Psoas muscle (tissue), 8 donors: ENCODE measurements around the gene ABHD5. TPM values are rescaled to one million over a fixed set of nuclear protein-coding genes. Genes with fewer than 3 reads are reported as not detected.
A peak's percentile ranks its signal among the peaks of the same experiment; 100 is the strongest.

Experiments used
- ATAC-seq, 4 donors: fragments of 200-7000 bp; cut with Tn5 transposase; one replicate each; pipeline ENCODE4 v1.9.1; 2020; ENCODE audit warnings: moderate library complexity in 3 of 4, mild to moderate bottlenecking in 2 of 4
- DNase-seq, 2 donors: peaks; one replicate each; pipeline ENCODE4 v3.0.0-alpha.2; 2020
- H3K27ac ChIP-seq: fragments of 200-600 bp; one replicate; pipeline ENCODE4 v1.8.0; 2022
- H3K27me3 ChIP-seq, 3 donors: fragments of 200-600 bp in 1 of 3; one replicate each; pipeline versions ENCODE4 v1.6.1 to v1.8.0; 2013 to 2022; ENCODE audit warnings: low read length in 2 of 3, mild to moderate bottlenecking in 2 of 3, moderate library complexity in 1 of 3; ENCODE audit not compliant: insufficient read depth in 3 of 3
- H3K36me3 ChIP-seq, 2 donors: fragments of 200-600 bp in 1 of 2; one replicate each; pipeline versions ENCODE4 v1.6.1 to v1.8.0; 2013 to 2022; ENCODE audit warnings: low read depth in 1 of 2, mild to moderate bottlenecking in 1 of 2, moderate library complexity in 1 of 2; ENCODE audit not compliant: insufficient read depth in 1 of 2
- H3K4me1 ChIP-seq: fragments of 200-600 bp; one replicate; pipeline ENCODE4 v1.8.0; 2022
- H3K4me3 ChIP-seq: fragments of 200-600 bp; one replicate; pipeline ENCODE4 v1.8.0; 2022; ENCODE audit warnings: mild to moderate bottlenecking
- H3K9me3 ChIP-seq: fragments of 200-600 bp; one replicate; pipeline ENCODE4 v1.8.0; 2022
- WGBS, 3 donors: extraction: QIAGEN DNeasy Blood & Tissue Kit; methylation state at CpG; one replicate each; pipeline versions ENCODE4 v1.1.6 to v1.1.7; 2013; 5-methylcytosine and 5-hydroxymethylcytosine counted together
- intact Hi-C, 2 donors: fragments of 100-400 bp; cut with DNase I; formaldehyde crosslinking; loops; one replicate each; pipeline versions ENCODE4 v1.11.0 to v1.14.2; 2022
- polyA plus RNA-seq, 3 donors: library from polyadenylated mRNA; stranded (reverse); fragments of 200-250 nt; gene quantifications; one replicate each; pipeline ENCODE4 v1.2.3, GENCODE V29; 2013
- total RNA-seq, 4 donors: library from RNA; stranded (reverse); fragmentation: NEBNext Ultra II Directional in 2 of 4; extraction: Animal tissue kit (Norgen Biotek cat#: 25700) in 2 of 4; gene quantifications; one replicate each; pipeline versions ENCODE4 v1.2.1 to v1.2.4, GENCODE V29; 2021 to 2023
- TF ChIP-seq, protein P1 (sequence below): fragments of 200-600 bp; IDR thresholded peaks from one replicate; pipeline ENCODE4 v1.8.0; 2022; ENCODE audit warnings: antibody characterized with exemption
- donor health status: healthy with polysubstance abuse.
- donor health status: DM: no; HTN: no; CAD: no; lungs with moderate emphysema.
- donor health status: Bipolar disorder and iron deficiency.
- donor health status: healthy.
- donor health status: DM: yes; HTN: yes; CAD: no.
- donor health status: DM: no; HTN: no; CAD: no.
- donor health status: DM: no; HTN: no; CAD: no.
- donor health status: DM: yes; HTN: yes; CAD: no.

The ABHD5 gene
- total and polyA plus RNA-seq, 7 donors = 16.1 to 69.4 (median 29.6) TPM

- intact Hi-C loops = no loop called here
- TF ChIP-seq, protein P1, sequence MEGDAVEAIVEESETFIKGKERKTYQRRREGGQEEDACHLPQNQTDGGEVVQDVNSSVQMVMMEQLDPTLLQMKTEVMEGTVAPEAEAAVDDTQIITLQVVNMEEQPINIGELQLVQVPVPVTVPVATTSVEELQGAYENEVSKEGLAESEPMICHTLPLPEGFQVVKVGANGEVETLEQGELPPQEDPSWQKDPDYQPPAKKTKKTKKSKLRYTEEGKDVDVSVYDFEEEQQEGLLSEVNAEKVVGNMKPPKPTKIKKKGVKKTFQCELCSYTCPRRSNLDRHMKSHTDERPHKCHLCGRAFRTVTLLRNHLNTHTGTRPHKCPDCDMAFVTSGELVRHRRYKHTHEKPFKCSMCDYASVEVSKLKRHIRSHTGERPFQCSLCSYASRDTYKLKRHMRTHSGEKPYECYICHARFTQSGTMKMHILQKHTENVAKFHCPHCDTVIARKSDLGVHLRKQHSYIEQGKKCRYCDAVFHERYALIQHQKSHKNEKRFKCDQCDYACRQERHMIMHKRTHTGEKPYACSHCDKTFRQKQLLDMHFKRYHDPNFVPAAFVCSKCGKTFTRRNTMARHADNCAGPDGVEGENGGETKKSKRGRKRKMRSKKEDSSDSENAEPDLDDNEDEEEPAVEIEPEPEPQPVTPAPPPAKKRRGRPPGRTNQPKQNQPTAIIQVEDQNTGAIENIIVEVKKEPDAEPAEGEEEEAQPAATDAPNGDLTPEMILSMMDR = no peak
- Histone ChIP-seq H3K27me3 (no peaks in the 10 kb centered on the region), H3K9me3 (no peaks in the 10 kb centered on the region), H3K4me3 (no peak overlapping the region), H3K4me1 (no peaks in the 10 kb centered on the region), H3K36me3 (peaks cover 0 to 14% of the 10 kb centered on the region in 2 donors), H3K27ac (no peak overlapping the region)
- DNase-seq = no peak
- 77 to 86% (median 78%) methylated on average over 5 of the region's 5 CpGs for WGBS, 3 donors
- ATAC-seq = no peak
Observed at GRCh38 chr3:43728947-43729346, 38.2 kb downstream of the ABHD5 start.

GRCh38 chr3:43729707-43730414, 39.1 kb downstream of the ABHD5 start:
- H3K27ac ChIP-seq = no peak overlapping the region
- H3K4me3 ChIP-seq = no peak overlapping the region
- no peak for DNase-seq
- peaks cover 0 to 7% of the 10 kb centered on the region in 2 donors for H3K36me3 ChIP-seq
- H3K9me3 ChIP-seq = no peaks in the 10 kb centered on the region
- no peaks in the 10 kb centered on the region for H3K4me1 ChIP-seq
- 77 to 83% (median 80%) methylated on average over 1 of the region's 1 CpG for WGBS, 3 donors
- intact Hi-C loops = no loop called here
- TF ChIP-seq, protein P1 = no peak
- no peak for ATAC-seq
- no peaks in the 10 kb centered on the region for H3K27me3 ChIP-seq

DNA sequence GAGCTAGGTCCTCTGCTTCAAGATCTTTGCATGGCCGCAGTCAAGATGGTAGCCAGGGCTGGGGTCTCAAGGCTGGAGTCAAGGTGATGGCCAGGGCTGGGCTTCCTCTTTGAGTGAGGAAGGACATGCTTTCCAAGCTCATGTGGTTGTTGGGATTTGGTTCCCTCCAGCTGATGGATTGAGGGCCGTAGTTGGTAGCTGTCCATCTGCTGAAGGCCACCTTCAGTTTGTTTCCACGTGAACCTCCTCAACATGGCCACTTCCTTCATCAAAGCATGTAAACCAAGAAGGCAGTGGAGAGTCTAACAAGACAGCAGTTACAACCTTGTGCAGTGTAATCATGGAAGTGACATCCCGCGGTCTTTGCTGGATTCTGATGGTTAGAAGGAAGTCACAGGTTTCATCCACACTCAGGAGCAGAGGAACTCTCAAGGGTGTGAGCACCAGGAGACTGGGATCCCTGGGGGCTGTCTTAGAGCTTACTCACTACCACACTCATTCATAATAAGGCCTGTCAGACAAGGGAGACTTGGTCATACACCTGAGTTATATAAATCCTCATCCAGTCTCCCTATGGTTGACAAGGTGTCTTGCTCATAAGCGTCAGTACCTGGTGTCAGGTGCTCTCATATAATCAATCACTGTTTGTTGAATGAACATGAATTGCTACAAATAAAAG, 42.1 kb downstream of the ABHD5 start:
- H3K36me3 ChIP-seq = peaks cover 0 to 7% of the 10 kb centered on the region in 2 donors
- no peaks in the 10 kb centered on the region for H3K9me3 ChIP-seq
- H3K27me3 ChIP-seq = no peaks in the 10 kb centered on the region
- no peak overlapping the region for H3K4me3 ChIP-seq
- WGBS, 3 donors = 79 to 82% (median 81%) methylated on average over 6 of the region's 6 CpGs
- intact Hi-C loops = no loop called here
- TF ChIP-seq, protein P1 = no peak
- ATAC-seq = peak in 1 of 4 donors; percentile 27
- H3K27ac ChIP-seq = no peak overlapping the region
- H3K4me1 ChIP-seq = no peaks in the 10 kb centered on the region
- DNase-seq = no peak

DNA sequence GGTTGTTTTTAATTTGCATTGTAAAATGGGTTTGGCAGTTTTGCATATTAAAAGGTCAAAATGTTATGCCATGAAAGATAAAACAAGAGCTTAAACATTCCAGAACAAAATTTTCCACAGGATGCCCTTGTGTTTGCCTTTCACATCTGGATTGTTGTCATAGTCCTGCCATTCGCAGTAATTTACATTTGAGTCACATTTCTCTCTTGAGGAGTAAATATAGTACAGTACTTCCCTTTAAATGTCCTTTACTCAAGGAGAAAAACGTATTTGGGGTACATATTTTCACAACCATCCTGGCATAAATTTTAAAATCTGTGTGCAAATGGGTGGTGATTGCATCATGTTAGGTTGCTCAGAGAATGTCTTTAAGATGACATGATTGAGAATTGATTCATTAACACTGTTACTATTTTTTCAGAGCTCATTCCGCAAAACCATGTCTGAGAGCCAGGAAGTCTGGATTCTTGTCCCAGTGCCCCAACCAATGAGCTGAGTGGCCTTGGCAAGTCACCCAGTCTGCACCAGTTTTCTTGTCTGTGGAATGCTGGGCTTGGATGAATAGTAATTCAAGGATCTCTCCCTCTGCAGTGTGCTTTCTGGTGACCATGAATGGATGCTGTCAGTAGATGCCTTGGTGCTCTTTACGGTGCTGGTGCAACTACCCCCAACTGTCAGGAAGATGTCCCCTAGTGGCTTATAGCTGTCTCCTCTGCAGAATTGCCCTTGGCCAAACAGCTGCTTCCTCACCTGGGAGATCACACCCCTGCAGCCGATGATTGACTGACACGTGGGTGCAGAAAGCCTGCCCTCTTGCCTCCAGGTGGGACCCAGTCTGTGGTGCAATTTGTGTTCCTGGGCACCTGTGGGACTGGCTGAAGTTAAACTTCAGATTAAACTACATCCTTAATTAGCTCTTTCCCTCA, 43.0 kb downstream of the ABHD5 start:
- no peak overlapping the region for H3K27ac ChIP-seq
- WGBS, 3 donors = 38 to 55% (median 46%) methylated on average over 6 of the region's 6 CpGs
- ATAC-seq (peak in 3 of 4 donors; percentile 40 to 80 (median 58)), DNase-seq (peak in 1 of 2 donors; percentile 40)
- H3K4me1 ChIP-seq = no peaks in the 10 kb centered on the region
- H3K9me3 ChIP-seq = no peaks in the 10 kb centered on the region
- H3K36me3 ChIP-seq = peaks cover 0 to 7% of the 10 kb centered on the region in 2 donors
- no peaks in the 10 kb centered on the region for H3K27me3 ChIP-seq
- TF ChIP-seq, protein P1 = no peak
- no peak overlapping the region for H3K4me3 ChIP-seq
- intact Hi-C loops = no loop called here
